ENCODE data around the gene ANKRD42. TPM values are rescaled to one million over a fixed set of nuclear protein-coding genes. Genes with fewer than 3 reads are reported as not detected.

The ANKRD42 gene
- total RNA-seq, 1 donor from 2014 or later, result 12.1 TPM

GRCh38 chr11:83166193-83166866 lies 27.2 kb upstream of the ANKRD42 start:
- peaks cover 21% of the 10 kb centered on the region for H3K4me1 Mint-ChIP-seq (ENCODE audit: low read depth)
- no peak for DNase-seq (ENCODE audit: low spot score, unreplicated experiment)
- no peak overlapping the region for H3K27ac Mint-ChIP-seq
- no peak overlapping the region for H3K4me3 Mint-ChIP-seq (ENCODE audit: low read depth)
- H3K27me3 Mint-ChIP-seq, result no peaks in the 10 kb centered on the region
- TF ChIP-seq CTCF (IDR thresholded peaks at IDR 0.05; ENCODE audit: unreplicated experiment), result no peak
- H3K9me3 Mint-ChIP-seq (ENCODE audit: low read depth), result peaks cover 10% of the 10 kb centered on the region
- peaks cover 50% of the 10 kb centered on the region for H3K36me3 Mint-ChIP-seq (ENCODE audit: insufficient read depth)

GRCh38 chr11:83168756-83169155 lies 24.8 kb upstream of the ANKRD42 start:
- Mint-ChIP-seq H3K36me3 (ENCODE audit: insufficient read depth) (peaks cover 50% of the 10 kb centered on the region), H3K4me1 (ENCODE audit: low read depth) (peaks cover 15% of the 10 kb centered on the region), H3K27ac (no peak overlapping the region), H3K9me3 (ENCODE audit: low read depth) (peaks cover 10% of the 10 kb centered on the region), H3K4me3 (ENCODE audit: low read depth) (no peak overlapping the region), H3K27me3 (no peaks in the 10 kb centered on the region)
- no peak for DNase-seq (ENCODE audit: low spot score, unreplicated experiment)
- no peak for TF ChIP-seq CTCF (IDR thresholded peaks at IDR 0.05; ENCODE audit: unreplicated experiment)

DNA sequence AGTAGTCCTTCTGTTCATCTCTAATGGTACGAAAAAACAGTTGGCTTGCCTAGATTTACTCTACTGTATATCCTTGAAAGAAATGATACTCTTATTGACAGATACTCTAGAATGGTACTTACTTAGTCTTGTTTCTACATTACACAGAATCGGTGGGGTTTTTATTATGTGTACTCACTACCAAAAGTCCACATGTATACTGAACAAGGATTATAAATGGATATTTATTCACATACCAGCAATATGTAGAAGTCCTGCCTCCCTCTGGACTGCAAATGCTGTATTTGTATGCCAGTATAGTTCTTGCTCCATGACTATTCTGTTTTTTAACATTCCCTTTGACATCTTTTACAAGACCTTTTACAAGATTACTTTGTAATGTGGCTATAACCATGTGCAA lies 22.6 kb upstream of the ANKRD42 start:
- no peak for DNase-seq (ENCODE audit: low spot score, unreplicated experiment)
- Mint-ChIP-seq H3K27ac (no peak overlapping the region), H3K9me3 (ENCODE audit: low read depth) (peaks cover 7% of the 10 kb centered on the region), H3K27me3 (no peaks in the 10 kb centered on the region), H3K4me1 (ENCODE audit: low read depth) (peaks cover 15% of the 10 kb centered on the region), H3K36me3 (ENCODE audit: insufficient read depth) (peaks cover 41% of the 10 kb centered on the region), H3K4me3 (ENCODE audit: low read depth) (no peak overlapping the region)
- no peak for TF ChIP-seq CTCF (IDR thresholded peaks at IDR 0.05; ENCODE audit: unreplicated experiment)

- DNase-seq (ENCODE audit: low spot score, unreplicated experiment), result no peak
- H3K9me3 Mint-ChIP-seq (ENCODE audit: low read depth), result no peaks in the 10 kb centered on the region
- no peak for TF ChIP-seq CTCF (IDR thresholded peaks at IDR 0.05; ENCODE audit: unreplicated experiment)
- no peak overlapping the region for H3K4me3 Mint-ChIP-seq (ENCODE audit: low read depth)
- H3K4me1 Mint-ChIP-seq (ENCODE audit: low read depth), result peaks cover 18% of the 10 kb centered on the region
- H3K27me3 Mint-ChIP-seq, result no peaks in the 10 kb centered on the region
- H3K36me3 Mint-ChIP-seq (ENCODE audit: insufficient read depth), result peaks cover 37% of the 10 kb centered on the region
- no peak overlapping the region for H3K27ac Mint-ChIP-seq
Measured at GRCh38 chr11:83172551-83172950, 21.0 kb upstream of the ANKRD42 start.

- H3K27ac Mint-ChIP-seq, result no peak overlapping the region
- H3K36me3 Mint-ChIP-seq (ENCODE audit: insufficient read depth), result peaks cover 23% of the 10 kb centered on the region
- no peak for TF ChIP-seq CTCF (IDR thresholded peaks at IDR 0.05; ENCODE audit: unreplicated experiment)
- H3K27me3 Mint-ChIP-seq, result no peaks in the 10 kb centered on the region
- no peaks in the 10 kb centered on the region for H3K9me3 Mint-ChIP-seq (ENCODE audit: low read depth)
- H3K4me3 Mint-ChIP-seq (ENCODE audit: low read depth), result no peak overlapping the region
- peaks cover 18% of the 10 kb centered on the region for H3K4me1 Mint-ChIP-seq (ENCODE audit: low read depth)
- DNase-seq (ENCODE audit: low spot score, unreplicated experiment), result no peak
Measured at GRCh38 chr11:83174008-83174407, 19.5 kb upstream of the ANKRD42 start.
